Endodermal cell (in vitro differentiated cells): ENCODE data around the gene ZNF592. TPM values are rescaled to one million over a fixed set of nuclear protein-coding genes. Genes with fewer than 3 reads are reported as not detected.
"Not testable (repeated sequence)": the region's sequence is repeated elsewhere in the genome, so short reads cannot be mapped to it uniquely, and the experiment has no call there.

Experiments
- DNase-seq: peaks from one replicate; pipeline ENCODE4 v3.0.0-alpha.2; 2017
- H3K27ac ChIP-seq: 2 replicates; pipeline ENCODE4 v1.5.1; 2013; ENCODE audit warnings: mild to moderate bottlenecking, low read depth, low read length, moderate library complexity
- H3K27me3 ChIP-seq: 2 replicates; pipeline ENCODE4 v1.6.1; 2013; ENCODE audit warnings: mild to moderate bottlenecking, low read length, moderate library complexity; ENCODE audit not compliant: insufficient read depth, control insufficient read depth, poor library complexity, severe bottlenecking
- H3K36me3 ChIP-seq: 2 replicates; pipeline ENCODE4 v1.7.0; 2013; ENCODE audit warnings: mild to moderate bottlenecking, low read length, moderate library complexity; ENCODE audit not compliant: control insufficient read depth, insufficient read depth
- H3K4me1 ChIP-seq: one replicate; pipeline ENCODE4 v1.7.0; 2013; ENCODE audit warnings: low read length; ENCODE audit not compliant: control insufficient read depth, insufficient read depth
- H3K4me3 ChIP-seq: 2 replicates; pipeline ENCODE4 v1.5.1; 2013; ENCODE audit warnings: mild to moderate bottlenecking, low read length, moderate library complexity
- H3K9ac ChIP-seq: 2 replicates; pipeline ENCODE4 v1.6.1; 2013; ENCODE audit warnings: mild to moderate bottlenecking, low read length, moderate library complexity; ENCODE audit not compliant: poor library complexity, severe bottlenecking; ENCODE audit errors: extremely low read depth
- H3K9me3 ChIP-seq: 2 replicates; pipeline ENCODE4 v1.6.1; 2013; ENCODE audit warnings: mild to moderate bottlenecking, low read length, moderate library complexity; ENCODE audit not compliant: control insufficient read depth
- H3K27ac Mint-ChIP-seq: 2 replicates; pipeline ENCODE4 v1.8.0; 2020; ENCODE audit warnings: mixed read lengths
- H3K27me3 Mint-ChIP-seq: 2 replicates; pipeline ENCODE4 v1.8.0; 2021; ENCODE audit warnings: mild to moderate bottlenecking, mixed read lengths; ENCODE audit not compliant: insufficient read depth
- H3K36me3 Mint-ChIP-seq: 2 replicates; pipeline ENCODE4 v1.8.0; 2020; ENCODE audit warnings: low read depth, mixed read lengths
- H3K4me1 Mint-ChIP-seq: 2 replicates; pipeline ENCODE4 v1.8.0; 2020; ENCODE audit warnings: mixed read lengths
- H3K4me3 Mint-ChIP-seq: 2 replicates; pipeline ENCODE4 v1.8.0; 2020; ENCODE audit warnings: mild to moderate bottlenecking, moderate library complexity, mixed read lengths
- H3K9me3 Mint-ChIP-seq: 2 replicates; pipeline ENCODE4 v1.8.0; 2020; ENCODE audit warnings: mild to moderate bottlenecking, mixed read lengths
- WGBS, 2 experiments: methylation state at CpG; one replicate each; pipeline versions ENCODE4 v1.1.5 to v1.1.7; 2013; ENCODE audit warnings: missing lambda C conversion rate in 2 of 2, mixed read lengths in 1 of 2; ENCODE audit not compliant: insufficient coverage in 1 of 2, insufficient read length in 1 of 2; 5-methylcytosine and 5-hydroxymethylcytosine counted together
- total RNA-seq, 2 donors: library from RNA; stranded (reverse); fragmentation: NEBNext Ultra II Directional in 1 of 2; extraction: Animal tissue kit (Norgen Biotek cat#: 25700) in 1 of 2; gene quantifications; 2 replicates in 1 of 2; 3 replicates in 1 of 2; pipeline ENCODE4 v1.2.1, GENCODE V29; 2021
- TF ChIP-seq, protein P1 (sequence below): fragments of 200-600 bp; sonication (generic); conservative IDR thresholded peaks from 2 replicates; pipeline ENCODE4 v1.5.0; 2021; ENCODE audit warnings: antibody characterized with exemption, mild to moderate bottlenecking

Gene ZNF592
- total RNA-seq, 2 donors from 2014 or later, result 33.3 to 35.2 TPM

- no peak overlapping the region for H3K27ac ChIP-seq
- H3K36me3 Mint-ChIP-seq, result no peaks in the 10 kb centered on the region
- H3K4me1 Mint-ChIP-seq, result peaks cover 9% of the 10 kb centered on the region
- no peak overlapping the region for H3K9ac ChIP-seq
- H3K27ac Mint-ChIP-seq, result no peak overlapping the region
- TF ChIP-seq, protein P1, sequence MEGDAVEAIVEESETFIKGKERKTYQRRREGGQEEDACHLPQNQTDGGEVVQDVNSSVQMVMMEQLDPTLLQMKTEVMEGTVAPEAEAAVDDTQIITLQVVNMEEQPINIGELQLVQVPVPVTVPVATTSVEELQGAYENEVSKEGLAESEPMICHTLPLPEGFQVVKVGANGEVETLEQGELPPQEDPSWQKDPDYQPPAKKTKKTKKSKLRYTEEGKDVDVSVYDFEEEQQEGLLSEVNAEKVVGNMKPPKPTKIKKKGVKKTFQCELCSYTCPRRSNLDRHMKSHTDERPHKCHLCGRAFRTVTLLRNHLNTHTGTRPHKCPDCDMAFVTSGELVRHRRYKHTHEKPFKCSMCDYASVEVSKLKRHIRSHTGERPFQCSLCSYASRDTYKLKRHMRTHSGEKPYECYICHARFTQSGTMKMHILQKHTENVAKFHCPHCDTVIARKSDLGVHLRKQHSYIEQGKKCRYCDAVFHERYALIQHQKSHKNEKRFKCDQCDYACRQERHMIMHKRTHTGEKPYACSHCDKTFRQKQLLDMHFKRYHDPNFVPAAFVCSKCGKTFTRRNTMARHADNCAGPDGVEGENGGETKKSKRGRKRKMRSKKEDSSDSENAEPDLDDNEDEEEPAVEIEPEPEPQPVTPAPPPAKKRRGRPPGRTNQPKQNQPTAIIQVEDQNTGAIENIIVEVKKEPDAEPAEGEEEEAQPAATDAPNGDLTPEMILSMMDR, result no peak
- WGBS, 2 experiments, result 98 to 100% methylated on average over 2 to 6 of the region's 6 CpGs
- no peaks in the 10 kb centered on the region for H3K36me3 ChIP-seq
- no peaks in the 10 kb centered on the region for H3K27me3 Mint-ChIP-seq
- no peak overlapping the region for H3K4me3 ChIP-seq
- no peak for DNase-seq
- H3K9me3 Mint-ChIP-seq, result no peaks in the 10 kb centered on the region
- H3K9me3 ChIP-seq, result no peaks in the 10 kb centered on the region
- H3K4me1 ChIP-seq, result no peaks in the 10 kb centered on the region
- H3K27me3 ChIP-seq, result no peaks in the 10 kb centered on the region
- no peak overlapping the region for H3K4me3 Mint-ChIP-seq
These were observed 21.0 kb upstream of the ZNF592 start for GRCh38 chr15:84727429-84727828.

GRCh38 chr15:84731774-84732173 lies 16.6 kb upstream of the ZNF592 start:
- Histone ChIP-seq H3K4me1 (no peaks in the 10 kb centered on the region), H3K9ac (no peak overlapping the region), H3K27ac (no peak overlapping the region), H3K9me3 (no peaks in the 10 kb centered on the region), H3K27me3 (no peaks in the 10 kb centered on the region), H3K4me3 (no peak overlapping the region), H3K36me3 (no peaks in the 10 kb centered on the region)
- no peaks in the 10 kb centered on the region for H3K9me3 Mint-ChIP-seq
- TF ChIP-seq, protein P1, result no peak
- peaks cover 10% of the 10 kb centered on the region for H3K4me1 Mint-ChIP-seq
- no peaks in the 10 kb centered on the region for H3K36me3 Mint-ChIP-seq
- no peak overlapping the region for H3K4me3 Mint-ChIP-seq
- DNase-seq, result no peak
- H3K27ac Mint-ChIP-seq, result no peak overlapping the region
- no peaks in the 10 kb centered on the region for H3K27me3 Mint-ChIP-seq

DNA sequence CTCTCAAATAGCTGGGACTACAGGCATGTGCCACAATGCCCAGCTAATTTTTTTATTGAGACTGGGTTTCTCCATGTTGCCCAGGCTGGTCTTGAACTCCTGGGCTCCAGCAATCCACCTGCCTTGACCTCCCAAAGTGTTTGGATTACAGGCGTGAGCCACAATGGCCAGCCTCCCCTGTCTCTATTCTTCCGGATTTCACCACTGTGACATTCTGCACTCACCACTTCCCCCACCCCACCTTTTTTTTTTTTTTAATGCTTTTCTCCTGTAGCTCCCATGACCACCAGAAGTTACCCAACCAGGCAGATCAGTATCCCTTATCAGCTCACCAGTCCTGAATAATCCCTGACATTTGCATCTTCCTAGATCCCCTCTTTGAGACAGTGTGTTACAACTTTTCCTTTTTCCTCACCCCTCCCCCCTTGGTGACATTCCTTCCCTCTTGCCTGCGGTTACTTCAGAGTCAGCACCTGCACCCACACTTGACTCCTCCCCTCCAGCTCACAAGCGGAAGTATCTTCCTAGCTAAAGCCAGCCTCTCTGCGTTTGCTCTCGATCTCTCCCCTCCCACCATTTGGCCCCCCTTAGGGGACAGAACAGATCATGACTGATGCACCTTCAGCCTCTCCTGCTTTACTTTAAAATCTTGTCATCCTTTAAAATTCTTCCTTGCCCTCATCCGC lies 13.5 kb upstream of the ZNF592 start:
- Mint-ChIP-seq H3K27me3 (no peaks in the 10 kb centered on the region), H3K9me3 (no peaks in the 10 kb centered on the region), H3K4me3 (peak overlapping the region; percentile 43), H3K36me3 (no peaks in the 10 kb centered on the region), H3K27ac (peak overlapping the region; percentile 85), H3K4me1 (peaks cover 14% of the 10 kb centered on the region)
- TF ChIP-seq, protein P1, result no peak
- DNase-seq, result peak; percentile 93
- peak overlapping the region; percentile 44 for H3K4me3 ChIP-seq
- WGBS, 2 experiments, result 12 to 15% methylated on average over 6 to 7 of the region's 7 CpGs
- no peaks in the 10 kb centered on the region for H3K36me3 ChIP-seq
- H3K9ac ChIP-seq, result no peak overlapping the region
- no peaks in the 10 kb centered on the region for H3K4me1 ChIP-seq
- no peak overlapping the region for H3K27ac ChIP-seq
- no peaks in the 10 kb centered on the region for H3K27me3 ChIP-seq
- no peaks in the 10 kb centered on the region for H3K9me3 ChIP-seq

DNA sequence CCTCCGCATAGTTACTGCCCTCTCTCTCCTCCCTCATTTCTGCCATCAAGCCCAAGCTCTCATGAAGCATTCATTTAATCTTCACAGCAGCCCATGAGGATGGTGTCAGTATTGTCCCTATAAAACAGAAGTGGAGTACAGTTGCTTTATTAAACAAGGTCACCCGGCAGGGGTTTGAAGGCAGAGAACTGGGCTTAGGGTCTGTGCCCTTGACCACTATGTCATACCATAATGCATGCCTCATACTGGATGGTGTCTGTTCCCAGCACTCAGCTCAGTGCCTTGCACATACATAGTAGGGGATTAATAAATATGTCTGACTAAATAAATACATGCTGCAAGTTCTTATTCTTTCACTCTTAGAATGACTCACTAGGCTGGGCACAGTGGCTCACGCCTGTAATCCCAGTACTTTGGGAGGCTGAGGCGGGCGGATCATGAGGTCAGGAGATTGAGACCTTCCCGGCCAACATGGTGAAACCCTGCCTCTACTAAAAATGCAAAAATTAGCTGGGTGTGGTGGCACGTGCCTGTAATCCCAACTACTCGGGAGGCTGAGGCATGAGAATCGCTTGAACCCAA lies 12.8 kb upstream of the ZNF592 start:
- H3K36me3 Mint-ChIP-seq, H3K27me3 Mint-ChIP-seq, H3K9me3 Mint-ChIP-seq, H3K27ac ChIP-seq, DNase-seq, H3K4me1 ChIP-seq, H3K9me3 ChIP-seq, H3K36me3 ChIP-seq, H3K27me3 ChIP-seq, H3K9ac ChIP-seq: not testable (repeated sequence)
- peak overlapping the region; percentile 44 for H3K4me3 ChIP-seq
- 74 to 84% methylated on average over 6 to 9 of the region's 9 CpGs for WGBS, 2 experiments
- Mint-ChIP-seq H3K4me3 (peak overlapping the region; percentile 43), H3K4me1 (peaks cover 14% of the 10 kb centered on the region), H3K27ac (peak overlapping the region; percentile 85)
